ENCODE data around the gene GNB4.

Gene GNB4

DNA sequence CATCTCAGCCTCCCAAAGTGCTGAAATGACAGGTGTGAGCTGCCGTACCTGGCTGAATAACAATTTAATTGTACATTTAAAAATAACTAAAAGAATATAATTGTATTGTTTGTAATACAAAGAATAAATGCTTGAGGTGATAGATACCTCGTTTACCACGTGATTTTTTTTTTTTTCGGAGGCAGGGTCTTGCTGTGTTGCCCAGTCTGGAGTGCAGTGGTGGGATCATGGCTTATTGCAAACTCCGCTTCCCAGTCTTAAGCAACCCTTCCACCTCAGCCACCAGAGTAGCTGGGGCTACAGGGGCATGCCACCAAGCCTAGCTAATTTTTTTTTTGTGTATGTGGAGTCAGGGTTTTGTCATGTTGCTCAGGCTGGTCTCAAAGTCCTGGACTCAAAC, 87.9 kb downstream of the GNB4 start:
- H3K36me3 ChIP-seq (ENCODE audit: control insufficient read depth, insufficient read depth, low read length), result peaks cover 83% of the 10 kb centered on the region
- no peak overlapping the region for H3K4me3 ChIP-seq (ENCODE audit: low read depth, low read length)
- no peak overlapping the region for H3K9ac ChIP-seq (ENCODE audit: low read depth, low read length)
- H3K4me1 ChIP-seq (ENCODE audit: control insufficient read depth, insufficient read depth, low read length), result no peaks in the 10 kb centered on the region
- no peak overlapping the region for H3K27ac ChIP-seq (ENCODE audit: low read depth, low read length)
- no peaks in the 10 kb centered on the region for H3K9me3 ChIP-seq (ENCODE audit: control insufficient read depth, insufficient read depth, low read length)
- H3K27me3 ChIP-seq (ENCODE audit: control insufficient read depth, insufficient read depth, low read length), result no peaks in the 10 kb centered on the region

- Histone ChIP-seq H3K36me3 (ENCODE audit: control insufficient read depth, insufficient read depth, low read length) (peaks cover 76% of the 10 kb centered on the region), H3K9ac (ENCODE audit: low read depth, low read length) (no peak overlapping the region), H3K27ac (ENCODE audit: low read depth, low read length) (no peak overlapping the region)
Observed at GRCh38 chr3:179355996-179356395, 95.3 kb downstream of the GNB4 start.

DNA sequence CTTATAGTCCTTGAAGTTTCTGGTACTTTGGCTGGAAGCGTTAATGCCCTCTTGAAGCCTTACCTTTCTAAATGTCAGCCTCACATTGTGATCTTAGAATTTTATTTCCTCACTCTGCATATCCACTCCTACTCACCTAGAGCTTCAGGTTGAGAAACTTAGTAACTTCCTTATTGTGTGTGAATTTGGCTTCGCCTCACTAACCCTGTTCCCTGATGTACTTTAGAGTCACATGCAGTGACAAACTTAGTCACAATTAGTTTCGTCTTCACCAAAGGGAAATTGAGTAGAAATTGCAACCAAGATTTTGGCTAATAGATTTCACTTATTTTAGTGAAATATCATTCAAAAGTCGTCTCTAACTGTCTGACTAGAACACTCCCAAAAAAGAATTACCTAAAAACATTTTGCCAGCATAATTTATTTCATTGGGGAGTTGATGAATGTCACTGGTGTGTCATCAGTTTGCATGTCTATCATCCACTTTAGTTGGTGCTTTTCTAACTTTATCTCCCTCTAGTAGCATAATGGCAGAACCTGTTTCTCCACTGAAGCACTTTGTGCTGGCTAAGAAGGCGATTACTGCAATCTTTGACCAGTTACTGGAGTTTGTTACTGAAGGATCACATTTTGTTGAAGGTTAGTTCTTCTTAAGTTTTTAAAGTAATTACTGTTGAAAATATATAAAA, 102.8 kb downstream of the GNB4 start:
- H3K27ac ChIP-seq (ENCODE audit: low read depth, low read length), result no peak overlapping the region
- peak overlapping the region; percentile 57 for H3K9ac ChIP-seq (ENCODE audit: low read depth, low read length)
- H3K27me3 ChIP-seq (ENCODE audit: control insufficient read depth, insufficient read depth, low read length), result no peaks in the 10 kb centered on the region
- 0 out of 2 replicates have a peak, but pooled peaks cover 4% of the 10 kb centered on the region for H3K4me1 ChIP-seq (ENCODE audit: control insufficient read depth, insufficient read depth, low read length)
- no peaks in the 10 kb centered on the region for H3K9me3 ChIP-seq (ENCODE audit: control insufficient read depth, insufficient read depth, low read length)
- peaks cover 24% of the 10 kb centered on the region for H3K36me3 ChIP-seq (ENCODE audit: control insufficient read depth, insufficient read depth, low read length)
- peak overlapping the region; percentile 98 for H3K4me3 ChIP-seq (ENCODE audit: low read depth, low read length)

More at GRCh38 chr3:179355996-179356395, 95.3 kb downstream of the GNB4 start:
- Histone ChIP-seq H3K27me3 (ENCODE audit: control insufficient read depth, insufficient read depth, low read length) (no peaks in the 10 kb centered on the region), H3K4me1 (ENCODE audit: control insufficient read depth, insufficient read depth, low read length) (no peaks in the 10 kb centered on the region), H3K4me3 (ENCODE audit: low read depth, low read length) (no peak overlapping the region), H3K9me3 (ENCODE audit: control insufficient read depth, insufficient read depth, low read length) (no peaks in the 10 kb centered on the region)

- Histone ChIP-seq H3K27me3 (ENCODE audit: control insufficient read depth, insufficient read depth, low read length) (no peaks in the 10 kb centered on the region), H3K4me1 (ENCODE audit: control insufficient read depth, insufficient read depth, low read length) (0 out of 2 replicates have a peak, but pooled peaks cover 4% of the 10 kb centered on the region)
Observed at GRCh38 chr3:179347345-179348194, 103.7 kb downstream of the GNB4 start, which contains the start of gene MFN1. TSS of gene MFN1 (plus strand) at chr3:179347709. CDS start at chr3:179348852, 1,143 bp downstream.

More at GRCh38 chr3:179347345-179348194, 103.7 kb downstream of the GNB4 start, which contains the start of gene MFN1:
- Histone ChIP-seq H3K36me3 (ENCODE audit: control insufficient read depth, insufficient read depth, low read length) (peaks cover 21% of the 10 kb centered on the region), H3K9me3 (ENCODE audit: control insufficient read depth, insufficient read depth, low read length) (no peaks in the 10 kb centered on the region), H3K27ac (ENCODE audit: low read depth, low read length) (peak within 1 kb of the TSS; percentile 76), H3K9ac (ENCODE audit: low read depth, low read length) (peak within 1 kb of the TSS; percentile 57), H3K4me3 (ENCODE audit: low read depth, low read length) (peak within 1 kb of the TSS; percentile 98)
